Lung (tissue), 12 donors: ENCODE data around the gene AUP1. TPM values are rescaled to one million over a fixed set of nuclear protein-coding genes. Genes with fewer than 3 reads are reported as not detected.

Source experiments
- ATAC-seq: fragments of 200-7000 bp; cut with Tn5 transposase; one replicate; pipeline ENCODE4 v1.9.1; 2020; ENCODE audit warnings: moderate number of reproducible peaks; ENCODE audit not compliant: insufficient read depth, low FRiP score
- DNase-seq, 3 donors: peaks; one replicate each; pipeline ENCODE4 v3.0.0-alpha.2; 2013 to 2017
- H3K27ac ChIP-seq, 2 donors: one replicate each; pipeline ENCODE4 v1.5.1; 2013; ENCODE audit warnings: mild to moderate bottlenecking in 2 of 2, moderate library complexity in 2 of 2, control low read depth in 1 of 2, inconsistent platforms in 1 of 2, low read depth in 1 of 2, low read length in 1 of 2
- H3K27me3 ChIP-seq, 3 donors: one replicate each; pipeline ENCODE4 v1.5.1; 2013; ENCODE audit warnings: low read length in 2 of 3; ENCODE audit not compliant: control insufficient read depth in 3 of 3, insufficient read depth in 3 of 3
- H3K36me3 ChIP-seq, 4 donors: one replicate each; pipeline ENCODE4 v1.5.1; 2013; ENCODE audit warnings: low read length in 4 of 4, mild to moderate bottlenecking in 1 of 4, moderate library complexity in 1 of 4; ENCODE audit not compliant: control insufficient read depth in 4 of 4, insufficient read depth in 4 of 4
- H3K4me1 ChIP-seq, 5 donors: one replicate each; pipeline ENCODE4 v1.5.1; 2013; ENCODE audit warnings: low read length in 5 of 5, mild to moderate bottlenecking in 2 of 5, moderate library complexity in 1 of 5; ENCODE audit not compliant: control insufficient read depth in 5 of 5, insufficient read depth in 5 of 5
- H3K4me3 ChIP-seq: one replicate; pipeline ENCODE4 v1.5.1; 2013; ENCODE audit warnings: mild to moderate bottlenecking, control low read depth, moderate library complexity
- H3K9ac ChIP-seq, 2 donors: one replicate each; pipeline ENCODE4 v1.5.1; 2013; ENCODE audit warnings: low read length in 2 of 2, control low read depth in 1 of 2; ENCODE audit not compliant: insufficient read depth in 1 of 2
- H3K9me3 ChIP-seq, 4 donors: one replicate each; pipeline ENCODE4 v1.5.1; 2013; ENCODE audit warnings: low read length in 3 of 4, mild to moderate bottlenecking in 1 of 4, moderate library complexity in 1 of 4; ENCODE audit not compliant: control insufficient read depth in 4 of 4, insufficient read depth in 3 of 4
- CTCF ChIP-seq: IDR thresholded peaks from 2 replicates; pipeline ENCODE4 v1.5.1; 2012; ENCODE audit warnings: mild to moderate bottlenecking; ENCODE audit errors: control extremely low read depth, extremely low read depth
- WGBS, 2 donors: extraction: QIAGEN DNeasy Blood & Tissue Kit; methylation state at CpG; one replicate each; pipeline ENCODE4 v1.1.7; 2013; 5-methylcytosine and 5-hydroxymethylcytosine counted together
- polyA plus RNA-seq, 2 donors: library from polyadenylated mRNA; stranded (reverse); fragments of 200-250 nt; gene quantifications; one replicate each; pipeline ENCODE4 v1.2.1, GENCODE V29; 2013
- total RNA-seq, 2 donors: library from RNA; depleted of rRNA in 1 of 2; stranded (reverse); fragments of >200 nt in 1 of 2; gene quantifications; one replicate each; pipeline ENCODE4 v1.2.1, GENCODE V29; 2014 to 2021
- donor health status: control.
- donor health status: control.
- donor health status: Bipolar disorder and iron deficiency.
- donor health status: healthy.
- donor health status: DM: yes; HTN: yes; CAD: no.

AUP1 gene
- total and polyA plus RNA-seq, 4 donors, result 65.6 to 185 (median 129) TPM

GRCh38 chr2:74551530-74551929, 22.0 kb upstream of the AUP1 start:
- H3K27me3 ChIP-seq, result no peaks in the 10 kb centered on the region
- no peak overlapping the region for H3K9ac ChIP-seq
- H3K27ac ChIP-seq, result no peak overlapping the region
- ATAC-seq (no peak), DNase-seq (no peak)
- TF ChIP-seq CTCF, result no peak
- peaks cover 0 to 3% (median 0%) of the 10 kb centered on the region in 4 donors for H3K36me3 ChIP-seq
- no peaks in the 10 kb centered on the region for H3K9me3 ChIP-seq
- peaks cover 0 to 36% (median 2%) of the 10 kb centered on the region in 5 donors for H3K4me1 ChIP-seq
- no peak overlapping the region for H3K4me3 ChIP-seq

GRCh38 chr2:74550231-74550630, 20.7 kb upstream of the AUP1 start:
- no peaks in the 10 kb centered on the region for H3K9me3 ChIP-seq
- H3K36me3 ChIP-seq, result no peaks in the 10 kb centered on the region
- WGBS, 2 donors, result 92 to 95% methylated on average over 7 of the region's 7 CpGs
- DNase-seq, result no peak
- H3K9ac ChIP-seq, result no peak overlapping the region
- no peak overlapping the region for H3K27ac ChIP-seq
- no peak for ATAC-seq
- H3K27me3 ChIP-seq, result no peaks in the 10 kb centered on the region
- peaks cover 0 to 34% (median 2%) of the 10 kb centered on the region in 5 donors for H3K4me1 ChIP-seq
- H3K4me3 ChIP-seq, result no peak overlapping the region
- no peak for TF ChIP-seq CTCF

GRCh38 chr2:74548900-74549826, 19.7 kb upstream of the AUP1 start:
- H3K27ac ChIP-seq, result peak overlapping the region; percentile 6 to 47
- no peaks in the 10 kb centered on the region for H3K9me3 ChIP-seq
- WGBS, 2 donors, result 2 to 5% methylated on average over 82 to 85 of the region's 85 CpGs
- no peak for TF ChIP-seq CTCF
- H3K4me3 ChIP-seq, result peak overlapping the region; percentile 63
- H3K9ac ChIP-seq, result no peak overlapping the region
- H3K4me1 ChIP-seq, result peaks cover 0 to 29% (median 2%) of the 10 kb centered on the region in 5 donors
- peak; percentile 86 for ATAC-seq
- no peaks in the 10 kb centered on the region for H3K36me3 ChIP-seq
- DNase-seq, result peak; percentile 60 to 78 (median 63)
- H3K27me3 ChIP-seq, result no peaks in the 10 kb centered on the region
